GM12878 (cell line): ENCODE data around the gene KIF5A. TPM values are rescaled to one million over a fixed set of nuclear protein-coding genes. Genes with fewer than 3 reads are reported as not detected.
A peak's percentile ranks its signal among the peaks of the same experiment; 100 is the strongest.

Experiments used
- ATAC-seq: fragments of 200-7000 bp; cut with Tn5 transposase; 3 replicates; pipeline ENCODE4 v1.9.1; 2020; ENCODE audit warnings: mild to moderate bottlenecking, moderate library complexity
- BruUV-seq: library from RNA; stranded (reverse); fragments of 400-500 nt; replicated peaks from 2 replicates; lab custom pipeline; 2021; lab: Mats Ljungman, UMichigan
- CTCF ChIA-PET: fragments of 300-600 bp; sonication (Branson Sonifier 250); formaldehyde crosslinking; extraction: SDS; loops from one replicate; lab custom pipeline; 2021; ENCODE audit warnings: inconsistent platforms; lab: Yijun Ruan, JAX
- POLR2A ChIA-PET: fragments of 350-600 bp; formaldehyde crosslinking; extraction: SDS; loops from one replicate; lab custom pipeline; 2021; ENCODE audit warnings: inconsistent platforms; lab: Charles Lee
- RAD21 ChIA-PET: fragments of 300-600 bp; sonication (Branson Sonifier 250); formaldehyde crosslinking; loops from one replicate; lab custom pipeline; 2023; ENCODE audit warnings: antibody characterized with exemption; ENCODE audit not compliant: unreplicated experiment; lab: Charles Lee
- SMC1A ChIA-PET: fragments of 300-600 bp; sonication (Branson Sonifier 250); formaldehyde crosslinking; loops from one replicate; lab custom pipeline; 2023; ENCODE audit not compliant: unreplicated experiment, uncharacterized antibody; lab: Charles Lee
- DNase-seq: peaks from one replicate; pipeline ENCODE4 v3.0.0-alpha.2; 2011; ENCODE audit warnings: low read depth, low spot score
- FAIRE-seq: peaks from 3 replicates; lab custom pipeline; 2011; peaks lifted over from hg19 to GRCh38; lab: Jason Lieb, UNC
- H2AFZ ChIP-seq: 2 replicates; pipeline ENCODE4 v1.6.0; 2011; ENCODE audit warnings: low read depth, low read length, control low read depth; ENCODE audit not compliant: control insufficient read depth
- H3K27ac ChIP-seq: 2 replicates; pipeline ENCODE4 v1.5.1; 2011; ENCODE audit warnings: control low read depth; ENCODE audit not compliant: control insufficient read depth, insufficient read depth
- H3K27me3 ChIP-seq, 2 experiments: replicated peaks in 1 of 2; 2 replicates each; pipeline versions ENCODE4 v1.6.0 to v1.6.1; 2011; ENCODE audit warnings: low read length in 1 of 2; ENCODE audit not compliant: control insufficient read depth in 2 of 2, insufficient read depth in 2 of 2
- H3K36me3 ChIP-seq, 2 experiments: 2 replicates each; pipeline ENCODE4 v1.5.1; 2011; ENCODE audit warnings: low read length in 1 of 2; ENCODE audit not compliant: control insufficient read depth in 2 of 2, insufficient read depth in 2 of 2
- H3K4me1 ChIP-seq: 2 replicates; pipeline ENCODE4 v1.6.1; 2011; ENCODE audit warnings: mild to moderate bottlenecking, low read length, moderate library complexity, mixed read lengths; ENCODE audit not compliant: control insufficient read depth, insufficient read depth
- H3K4me2 ChIP-seq: 2 replicates; pipeline ENCODE4 v1.6.0; 2011; ENCODE audit warnings: control low read depth; ENCODE audit not compliant: control insufficient read depth, insufficient read depth
- H3K4me3 ChIP-seq: fragments of 200-600 bp; sonication (generic); 2 replicates; pipeline ENCODE4 v1.5.1; 2016
- H3K79me2 ChIP-seq: 2 replicates; pipeline ENCODE4 v1.6.0; 2011; ENCODE audit warnings: low read length; ENCODE audit not compliant: control insufficient read depth, insufficient read depth
- H3K9ac ChIP-seq: 2 replicates; pipeline ENCODE4 v1.8.0; 2011; ENCODE audit warnings: low read length, control low read depth, mixed read lengths; ENCODE audit not compliant: control insufficient read depth, insufficient read depth
- H3K9me3 ChIP-seq: replicated peaks from 3 replicates; pipeline ENCODE4 v1.5.1; 2011; ENCODE audit warnings: mild to moderate bottlenecking, low read length; ENCODE audit not compliant: control insufficient read depth, insufficient read depth
- H4K20me1 ChIP-seq: 2 replicates; pipeline ENCODE4 v1.6.0; 2011; ENCODE audit not compliant: control insufficient read depth, insufficient read depth
- BHLHE40 ChIP-seq, 2 experiments: fragments of 450-650 bp in 1 of 2; IDR thresholded peaks; 2 replicates each; pipeline ENCODE4 v1.6.1; 2011 to 2017; ENCODE audit warnings: low read depth in 2 of 2, borderline replicate concordance in 1 of 2, improper control_type of control experiment in 1 of 2, low read length in 1 of 2, mild to moderate bottlenecking in 1 of 2
- CBFB ChIP-seq: IDR thresholded peaks from 2 replicates; pipeline ENCODE4 v1.6.1; 2016; ENCODE audit warnings: antibody characterized with exemption, low read depth
- CHD4 ChIP-seq: fragments of 200-600 bp; sonication (generic); IDR thresholded peaks from 2 replicates; pipeline ENCODE4 v1.6.1; 2016; ENCODE audit warnings: mild to moderate bottlenecking
- E2F4 ChIP-seq: IDR thresholded peaks from 2 replicates; pipeline ENCODE4 v1.6.1; 2012; ENCODE audit warnings: low read depth, low read length, improper control_type of control experiment
- HDAC6 ChIP-seq: fragments of 200-600 bp; sonication (generic); IDR thresholded peaks from one replicate; pipeline ENCODE4 v1.8.0; 2017; ENCODE audit warnings: antibody characterized with exemption; ENCODE audit not compliant: unreplicated experiment
- IRF4 ChIP-seq: IDR thresholded peaks from 2 replicates; pipeline ENCODE4 v1.6.1; 2011; ENCODE audit warnings: low read depth, low read length
- MLLT1 ChIP-seq: fragments of 450-650 bp; IDR thresholded peaks from 2 replicates; pipeline ENCODE4 v1.6.1; 2016; ENCODE audit warnings: mild to moderate bottlenecking
- MXI1 ChIP-seq: fragments of 150-350 bp; IDR thresholded peaks from 2 replicates; pipeline ENCODE4 v1.6.1; 2011; ENCODE audit warnings: low read depth, mild to moderate bottlenecking, inconsistent platforms, low read length, improper control_type of control experiment
- NBN ChIP-seq: fragments of 450-650 bp; IDR thresholded peaks from 2 replicates; pipeline ENCODE4 v1.6.1; 2016
- NFIC ChIP-seq: IDR thresholded peaks from 2 replicates; pipeline ENCODE4 v1.6.1; 2012; ENCODE audit warnings: low read depth, mild to moderate bottlenecking, inconsistent platforms, low read length, moderate library complexity
- NR2F1 ChIP-seq: fragments of 450-650 bp; conservative IDR thresholded peaks from 2 replicates; pipeline ENCODE4 v1.6.1; 2017; ENCODE audit warnings: mild to moderate bottlenecking
- POLR2A ChIP-seq: IDR thresholded peaks from 2 replicates; pipeline ENCODE4 v1.6.1; 2011; ENCODE audit warnings: low read depth, mild to moderate bottlenecking, low read length
- POU2F2 ChIP-seq: IDR thresholded peaks from 3 replicates; pipeline ENCODE4 v1.6.1; 2011; ENCODE audit warnings: low read depth, mild to moderate bottlenecking, low read length, borderline replicate concordance
- RAD21 ChIP-seq: IDR thresholded peaks from 2 replicates; pipeline ENCODE4 v1.6.1; 2011; ENCODE audit warnings: mild to moderate bottlenecking, low read depth, low read length, moderate library complexity; ENCODE audit not compliant: insufficient read depth
- RB1 ChIP-seq: fragments of 450-650 bp; formaldehyde crosslinking; IDR thresholded peaks from 2 replicates; pipeline ENCODE4 v1.6.1; 2017; ENCODE audit warnings: mild to moderate bottlenecking, borderline replicate concordance
- RUNX3 ChIP-seq: IDR thresholded peaks from 2 replicates; pipeline ENCODE4 v1.6.1; 2012; ENCODE audit warnings: low read length, inconsistent platforms
- SKIL ChIP-seq: fragments of 450-650 bp; IDR thresholded peaks from 2 replicates; pipeline ENCODE4 v1.6.1; 2017; ENCODE audit warnings: mild to moderate bottlenecking, low read depth, inconsistent platforms; ENCODE audit not compliant: poor library complexity, severe bottlenecking
- SMC3 ChIP-seq: IDR thresholded peaks from 2 replicates; pipeline ENCODE4 v1.6.1; 2011; ENCODE audit warnings: low read length, improper control_type of control experiment, borderline replicate concordance
- YY1 ChIP-seq: IDR thresholded peaks from 2 replicates; pipeline ENCODE4 v1.6.1; 2011; ENCODE audit warnings: low read depth, mild to moderate bottlenecking, low read length
- ZSCAN29 ChIP-seq: fragments of 450-650 bp; IDR thresholded peaks from 2 replicates; pipeline ENCODE4 v1.6.1; 2017; ENCODE audit warnings: mild to moderate bottlenecking, moderate library complexity
- WGBS: methylation state at CpG from one replicate; pipeline ENCODE4 v1.1.6; 2016; ENCODE audit warnings: low lambda C conversion rate; ENCODE audit not compliant: insufficient replicate concordance, insufficient coverage; ENCODE audit errors: missing lambda C conversion rate; 5-methylcytosine and 5-hydroxymethylcytosine counted together
- in situ Hi-C: fragments of 300-500 bp; cut with MboI; formaldehyde crosslinking; loops from 9 replicates; pipeline ENCODE4 v1.14.3; 2018; ENCODE audit warnings: mixed read lengths
- intact Hi-C: fragments of 100-400 bp; cut with micrococcal nuclease; formaldehyde crosslinking; loops from one replicate; pipeline ENCODE4 v1.14.2; 2022; ENCODE audit not compliant: unreplicated experiment
- polyA plus RNA-seq, 11 experiments: library from polyadenylated mRNA; depleted of rRNA in 4 of 11; unstranded in 6 of 11; stranded (reverse) in 5 of 11; fragments of >200 nt; fragmentation: Nextera tagmentation in 4 of 11; fragmentation: Illumina TruSeq in 1 of 11; extraction: Ambion mirVana in 4 of 11; extraction: Trizol in 1 of 11; gene quantifications; 1 replicate in 1 of 11; 2 replicates in 10 of 11; pipeline versions ENCODE4 v1.2.1 to v1.2.3, GENCODE V29; 2011 to 2016; ENCODE audit warnings: inconsistent platforms in 2 of 11, missing spikeins in 2 of 11, low read depth in 1 of 11
- total RNA-seq, 4 experiments: library from RNA; depleted of rRNA in 3 of 4; stranded (reverse); fragments of >200 nt in 3 of 4; fragmentation: Illumina TruSeq in 1 of 4; extraction: Trizol in 1 of 4; gene quantifications; 2 replicates each; pipeline versions ENCODE4 v1.2.1 to v1.2.3, GENCODE V29; 2013 to 2021

Gene KIF5A
- total and polyA plus RNA-seq, 10 of the 15 experiments (the other 5 are each of a cell fraction or from before 2014, with no cell fraction given), result 0.35 to 2.9 (median 0.97) TPM

- H3K4me1 ChIP-seq, result no peaks in the 10 kb centered on the region
- no peaks in the 10 kb centered on the region for H3K79me2 ChIP-seq
- H3K9ac ChIP-seq, result no peak overlapping the region
- ChIA-PET SMC1A (interaction anchor here (0.6 to 4.2 kb wide), 17 partner anchors 10 to 321 kb away, joined by 3 to 16 read pairs (median 5); partner anchors contain the start of genes ARHGAP9, B4GALNT1 and TSPAN31), RAD21 (interaction anchor here (0.6 to 5.3 kb wide), 15 partner anchors 28 to 189 kb away, joined by 3 to 28 read pairs (median 3); partner anchors contain the start of genes ARHGEF25, CDK4, EEF1AKMT3 and GLI1), POLR2A (interaction anchor here (0.6 to 1.5 kb wide), 3 partner anchors 10 to 125 kb away, joined by 3 to 5 read pairs (median 3); no protein-coding TSS in a partner anchor), CTCF (interaction anchor here (0.6 to 7.8 kb wide), 40 partner anchors 9 to 848 kb away, joined by 3 to 119 read pairs (median 4); partner anchors contain the start of genes ARHGEF25, B4GALNT1, DCTN2 and GLI1)
- no peaks in the 10 kb centered on the region for H4K20me1 ChIP-seq
- DNase-seq (peak; percentile 31), FAIRE-seq (peak; percentile 96), ATAC-seq (peak; percentile 100)
- in situ Hi-C loops (no loop called here), intact Hi-C loops (loop anchor here (1.0 to 10.0 kb wide), 4 partner anchors 38 to 322 kb away; partner anchors contain the start of gene B4GALNT1)
- no peak overlapping the region for H3K4me3 ChIP-seq
- BruUV-seq, result no TSS peak
- H2AFZ ChIP-seq, result no peak overlapping the region
- no peaks in the 10 kb centered on the region for H3K9me3 ChIP-seq
- no peak overlapping the region for H3K4me2 ChIP-seq
- no peak overlapping the region for H3K27ac ChIP-seq
- WGBS, result 45% methylated on average over 13 of the region's 13 CpGs
- H3K27me3 ChIP-seq, result no peaks in the 10 kb centered on the region; a peak in 1 of 4 replicates
- H3K36me3 ChIP-seq, result no peaks in the 10 kb centered on the region
- TF ChIP-seq RAD21, result peak; percentile 89
- no peak for TF ChIP-seq CHD4
- TF ChIP-seq SMC3, result peak; percentile 84
- peak; percentile 95 for TF ChIP-seq RUNX3
- peak; percentile 60; the same call in 1 of the 2 replicates for TF ChIP-seq YY1
- peak; percentile 87 for TF ChIP-seq NR2F1
- peak; percentile 31; the same call in 1 of the 3 replicates for TF ChIP-seq POU2F2
- TF ChIP-seq E2F4, result no peak
- 0 out of 2 replicates have a peak, but pooled peaks have one; percentile 25 for TF ChIP-seq RB1
- TF ChIP-seq NBN, result 0 out of 2 replicates have a peak, but pooled peaks have one; percentile 34
- no peak for TF ChIP-seq POLR2A
- peak in 1 of 2 experiments; percentile 21; a peak in 1 of 4 replicates for TF ChIP-seq BHLHE40 (IDR thresholded peaks at IDR 0.05; ENCODE audit: borderline replicate concordance in 1 of 2, low read depth in 2 of 2, low read length in 1 of 2)
- no peak for TF ChIP-seq ZSCAN29
- no peak for TF ChIP-seq HDAC6
- TF ChIP-seq MLLT1, result 0 out of 2 replicates have a peak, but pooled peaks have one; percentile 31
- TF ChIP-seq NFIC, result no peak
- peak; percentile 71 for TF ChIP-seq CBFB
- no peak for TF ChIP-seq MXI1
- no peak for TF ChIP-seq IRF4
- TF ChIP-seq SKIL, result peak; percentile 53
Measured at GRCh38 chr12:57583008-57583831, 33.4 kb downstream of the KIF5A start.
